Right forelimb (tissue), 1 donor: ENCODE data around the gene MEF2C.
"Not testable (repeated sequence)": the region's sequence is repeated elsewhere in the genome, so short reads cannot be mapped to it uniquely, and the experiment has no call there.

Experiments
- DNase-seq: peaks from one replicate; pipeline ENCODE4 v3.0.0-alpha.2; 2018

Gene MEF2C

GRCh38 chr5:88861231-88861630 lies 21.8 kb downstream of the MEF2C start:
- DNase-seq, result no peak

- no peak for DNase-seq
Observed at GRCh38 chr5:88860501-88860900, 22.5 kb downstream of the MEF2C start.

- no peak for DNase-seq
Observed at GRCh38 chr5:88858392-88858791, 24.6 kb downstream of the MEF2C start.

- DNase-seq, result not testable (repeated sequence)
Observed at GRCh38 chr5:88856381-88856780, 26.6 kb downstream of the MEF2C start.

- DNase-seq, result no peak
Observed at GRCh38 chr5:88854769-88855168, 28.2 kb downstream of the MEF2C start.

GRCh38 chr5:88847420-88847819 lies 35.6 kb downstream of the MEF2C start:
- DNase-seq, result no peak

- no peak for DNase-seq
Observed at GRCh38 chr5:88846434-88846833, 36.5 kb downstream of the MEF2C start.

GRCh38 chr5:88845081-88845697 lies 37.8 kb downstream of the MEF2C start:
- DNase-seq, result no peak

GRCh38 chr5:88842784-88843183 lies 40.2 kb downstream of the MEF2C start:
- DNase-seq, result no peak

GRCh38 chr5:88841212-88841611 lies 41.8 kb downstream of the MEF2C start:
- DNase-seq, result no peak

GRCh38 chr5:88840495-88840894 lies 42.5 kb downstream of the MEF2C start:
- DNase-seq, result no peak

GRCh38 chr5:88839238-88839637 lies 43.7 kb downstream of the MEF2C start:
- no peak for DNase-seq

GRCh38 chr5:88838500-88838899 lies 44.5 kb downstream of the MEF2C start:
- DNase-seq, result no peak

- no peak for DNase-seq
Observed at GRCh38 chr5:88837817-88838216, 45.2 kb downstream of the MEF2C start.

- DNase-seq, result no peak
Observed at GRCh38 chr5:88837222-88837621, 45.8 kb downstream of the MEF2C start.

- DNase-seq, result no peak
Observed at GRCh38 chr5:88836195-88836838, 46.7 kb downstream of the MEF2C start.

GRCh38 chr5:88834499-88834898 lies 48.5 kb downstream of the MEF2C start:
- no peak for DNase-seq

GRCh38 chr5:88834131-88834462 lies 48.9 kb downstream of the MEF2C start:
- DNase-seq, result no peak

- no peak for DNase-seq
Observed at GRCh38 chr5:88833371-88834130, 49.4 kb downstream of the MEF2C start.

- DNase-seq, result no peak
Observed at GRCh38 chr5:88831816-88832215, 51.2 kb downstream of the MEF2C start.

- DNase-seq, result no peak
Observed at GRCh38 chr5:88830567-88830966, 52.4 kb downstream of the MEF2C start.

- DNase-seq, result no peak
Observed at GRCh38 chr5:88829775-88830174, 53.2 kb downstream of the MEF2C start.

- no peak for DNase-seq
Observed at GRCh38 chr5:88829054-88829453, 53.9 kb downstream of the MEF2C start.

GRCh38 chr5:88827997-88828396 lies 55.0 kb downstream of the MEF2C start:
- no peak for DNase-seq
